ENCODE data around the gene ARIH1. TPM values are rescaled to one million over a fixed set of nuclear protein-coding genes. Genes with fewer than 3 reads are reported as not detected.

Gene ARIH1
- polyA plus RNA-seq, 1 experiment, result 90.4 TPM

DNA sequence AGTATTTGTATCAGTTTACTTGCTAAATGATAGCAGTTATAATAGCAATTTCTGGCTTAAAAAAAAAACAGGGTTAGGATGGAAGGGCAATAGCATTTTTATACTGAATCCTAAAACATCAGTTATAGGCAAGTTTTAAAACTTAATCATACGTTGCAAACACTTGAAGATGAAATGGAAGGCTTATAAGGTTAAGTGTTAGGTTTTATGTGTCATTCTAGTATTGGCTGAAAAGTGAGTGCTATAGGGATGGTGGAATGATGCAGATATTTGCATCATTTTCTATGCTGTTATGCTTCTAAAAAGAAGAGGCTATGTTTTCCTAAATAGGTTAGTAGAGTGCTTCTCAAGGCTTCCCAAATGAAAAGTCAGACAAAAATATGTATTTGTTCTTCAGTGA, 23.3 kb downstream of the ARIH1 start:
- POLR2A ChIA-PET, result no interaction called here

DNA sequence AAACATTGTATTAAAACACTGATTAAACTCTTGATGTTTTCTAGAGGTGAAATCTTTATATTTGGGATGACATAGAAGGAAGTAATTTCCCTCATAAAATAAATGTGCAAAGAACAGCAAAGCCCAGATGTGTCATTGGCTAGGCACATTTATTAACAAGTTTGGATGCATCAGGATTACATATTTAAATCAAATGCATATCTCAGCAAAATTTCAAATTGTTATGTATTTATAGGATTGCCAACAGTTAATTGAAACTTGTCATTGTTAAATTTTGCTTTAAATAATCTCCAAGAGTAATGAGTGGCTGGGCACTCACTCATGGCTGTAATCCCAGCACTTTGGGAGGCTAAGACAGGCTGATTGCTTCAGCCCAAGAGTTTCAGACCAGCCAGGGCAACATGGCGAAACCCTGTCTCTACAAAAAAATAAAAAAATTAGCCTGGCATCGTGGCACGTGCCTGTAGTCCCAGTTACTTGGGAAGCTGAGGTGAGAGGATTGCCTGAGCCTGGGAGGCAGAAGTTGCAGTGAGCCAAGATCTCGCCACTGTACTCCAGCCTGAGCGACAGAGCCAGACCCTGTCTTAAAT, 28.2 kb downstream of the ARIH1 start:
- ChIA-PET CTCF (no interaction called here), POLR2A (no interaction called here)
- no peaks in the 10 kb centered on the region for H3K27me3 ChIP-seq (ENCODE audit: control insufficient read depth, insufficient read depth, low read length)
- H3K4me3 ChIP-seq (ENCODE audit: low read depth, low read length), result no peak overlapping the region
- TF ChIP-seq, protein P1, sequence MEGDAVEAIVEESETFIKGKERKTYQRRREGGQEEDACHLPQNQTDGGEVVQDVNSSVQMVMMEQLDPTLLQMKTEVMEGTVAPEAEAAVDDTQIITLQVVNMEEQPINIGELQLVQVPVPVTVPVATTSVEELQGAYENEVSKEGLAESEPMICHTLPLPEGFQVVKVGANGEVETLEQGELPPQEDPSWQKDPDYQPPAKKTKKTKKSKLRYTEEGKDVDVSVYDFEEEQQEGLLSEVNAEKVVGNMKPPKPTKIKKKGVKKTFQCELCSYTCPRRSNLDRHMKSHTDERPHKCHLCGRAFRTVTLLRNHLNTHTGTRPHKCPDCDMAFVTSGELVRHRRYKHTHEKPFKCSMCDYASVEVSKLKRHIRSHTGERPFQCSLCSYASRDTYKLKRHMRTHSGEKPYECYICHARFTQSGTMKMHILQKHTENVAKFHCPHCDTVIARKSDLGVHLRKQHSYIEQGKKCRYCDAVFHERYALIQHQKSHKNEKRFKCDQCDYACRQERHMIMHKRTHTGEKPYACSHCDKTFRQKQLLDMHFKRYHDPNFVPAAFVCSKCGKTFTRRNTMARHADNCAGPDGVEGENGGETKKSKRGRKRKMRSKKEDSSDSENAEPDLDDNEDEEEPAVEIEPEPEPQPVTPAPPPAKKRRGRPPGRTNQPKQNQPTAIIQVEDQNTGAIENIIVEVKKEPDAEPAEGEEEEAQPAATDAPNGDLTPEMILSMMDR (IDR thresholded peaks at IDR 0.05; ENCODE audit: low read depth, low read length), result no peak
- no peak overlapping the region for H3K27ac ChIP-seq (ENCODE audit: low read depth, low read length)
- no peak for DNase-seq (ENCODE audit: low read depth, low spot score)
- no peaks in the 10 kb centered on the region for H3K9me3 ChIP-seq (ENCODE audit: control insufficient read depth, insufficient read depth, low read length)

More for the DNA sequence above, 23.3 kb downstream of the ARIH1 start:
- CTCF ChIA-PET, result interaction anchor here (0.8 to 1.1 kb wide), 2 partner anchors 11 to 103 kb away, joined by 3 to 4 read pairs; no protein-coding TSS in a partner anchor
- Histone ChIP-seq H3K27me3 (ENCODE audit: control insufficient read depth, insufficient read depth, low read length) (no peaks in the 10 kb centered on the region), H3K4me3 (ENCODE audit: low read depth, low read length) (no peak overlapping the region), H3K27ac (ENCODE audit: low read depth, low read length) (no peak overlapping the region), H3K9me3 (ENCODE audit: control insufficient read depth, insufficient read depth, low read length) (no peaks in the 10 kb centered on the region)
- DNase-seq (ENCODE audit: low read depth, low spot score), result no peak
- TF ChIP-seq, protein P1 (IDR thresholded peaks at IDR 0.05; ENCODE audit: low read depth, low read length), result no peak

DNA sequence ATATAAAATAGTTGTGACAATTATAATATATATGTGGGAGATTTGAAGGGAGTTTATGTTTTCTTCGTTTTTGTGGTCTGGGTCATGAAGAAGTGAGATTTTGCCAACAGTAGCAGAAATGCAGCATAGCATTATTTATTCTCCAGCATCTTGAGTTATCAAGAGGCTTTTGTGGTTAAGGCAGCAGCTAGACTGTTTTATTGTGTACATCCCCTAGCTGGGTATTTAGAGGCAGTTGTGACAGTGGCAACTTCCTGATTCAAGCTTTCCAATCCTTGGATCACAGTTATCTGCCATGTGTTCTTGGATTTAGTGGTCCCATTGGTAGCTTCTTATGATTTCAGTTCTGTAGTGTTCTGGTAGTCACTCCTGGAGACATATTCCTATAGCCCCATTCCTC, 29.0 kb downstream of the ARIH1 start:
- DNase-seq (ENCODE audit: low read depth, low spot score), result no peak
- Histone ChIP-seq H3K27me3 (ENCODE audit: control insufficient read depth, insufficient read depth, low read length) (no peaks in the 10 kb centered on the region), H3K9me3 (ENCODE audit: control insufficient read depth, insufficient read depth, low read length) (no peaks in the 10 kb centered on the region), H3K27ac (ENCODE audit: low read depth, low read length) (no peak overlapping the region), H3K4me3 (ENCODE audit: low read depth, low read length) (no peak overlapping the region)
- ChIA-PET POLR2A (no interaction called here), CTCF (no interaction called here)
- TF ChIP-seq, protein P1 (IDR thresholded peaks at IDR 0.05; ENCODE audit: low read depth, low read length), result no peak

DNA sequence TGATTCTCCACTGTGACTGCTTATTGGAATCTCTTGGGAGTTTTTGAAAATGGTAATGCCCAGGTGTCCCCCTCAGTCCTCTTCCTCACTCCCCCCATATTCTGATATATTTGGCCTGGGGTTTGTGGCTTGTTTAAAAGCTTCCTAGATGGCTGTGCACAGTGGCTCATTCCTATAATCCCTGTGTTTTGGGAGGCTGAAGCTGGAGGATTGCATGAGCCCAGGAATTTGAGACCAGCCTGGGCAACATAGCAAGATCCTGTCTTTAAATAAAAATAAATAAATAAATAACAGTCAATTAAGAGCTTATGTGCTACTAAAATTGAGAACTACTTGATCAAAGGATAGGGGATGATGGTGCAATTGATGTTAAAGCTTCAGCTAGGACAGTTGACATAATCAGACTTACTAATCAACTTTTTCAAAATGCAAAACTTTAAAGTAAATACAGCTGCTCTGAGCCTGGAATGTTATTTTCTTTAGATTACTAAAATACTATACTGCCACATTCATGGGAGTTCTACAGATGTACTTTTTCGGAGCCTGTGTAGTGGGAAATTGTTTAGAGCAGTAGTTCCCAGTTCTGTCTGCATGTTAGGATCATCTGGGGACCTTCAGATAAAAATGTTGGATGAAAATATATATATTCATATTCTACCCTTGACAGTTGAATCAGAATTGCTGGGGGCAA, 33.4 kb downstream of the ARIH1 start:
- H3K27me3 ChIP-seq (ENCODE audit: control insufficient read depth, insufficient read depth, low read length), result no peaks in the 10 kb centered on the region
- TF ChIP-seq, protein P1 (IDR thresholded peaks at IDR 0.05; ENCODE audit: low read depth, low read length), result no peak
- POLR2A ChIA-PET, result interaction anchor here (0.7 kb wide), 1 partner anchor 168 kb away, joined by 3 read pairs; no protein-coding TSS in a partner anchor
- CTCF ChIA-PET, result no interaction called here
- no peaks in the 10 kb centered on the region for H3K9me3 ChIP-seq (ENCODE audit: control insufficient read depth, insufficient read depth, low read length)
- no peak for DNase-seq (ENCODE audit: low read depth, low spot score)
- H3K27ac ChIP-seq (ENCODE audit: low read depth, low read length), result no peak overlapping the region
- H3K4me3 ChIP-seq (ENCODE audit: low read depth, low read length), result no peak overlapping the region

DNA sequence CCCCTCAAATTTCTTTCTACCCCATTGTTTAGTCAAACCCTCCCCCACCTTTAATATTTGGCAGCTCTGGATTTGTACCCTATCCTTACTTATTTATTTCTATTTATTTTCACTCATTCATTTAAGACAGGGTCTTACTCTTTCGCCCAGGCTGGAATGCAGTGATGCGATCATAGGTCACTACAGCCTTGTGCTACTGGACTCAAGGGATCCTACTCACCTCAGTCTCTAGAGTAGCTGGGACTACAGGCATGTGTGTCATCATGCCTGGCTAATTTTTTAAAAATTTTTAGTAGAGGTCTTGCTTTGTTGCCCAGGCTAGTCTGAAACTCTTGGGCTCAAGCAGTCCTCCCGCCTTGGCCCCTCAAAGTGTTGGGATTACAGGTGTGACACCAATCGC, 35.4 kb downstream of the ARIH1 start:
- Histone ChIP-seq H3K9me3 (ENCODE audit: control insufficient read depth, insufficient read depth, low read length) (no peaks in the 10 kb centered on the region), H3K27ac (ENCODE audit: low read depth, low read length) (no peak overlapping the region), H3K4me3 (ENCODE audit: low read depth, low read length) (no peak overlapping the region), H3K27me3 (ENCODE audit: control insufficient read depth, insufficient read depth, low read length) (no peaks in the 10 kb centered on the region)
- no peak for DNase-seq (ENCODE audit: low read depth, low spot score)
- ChIA-PET CTCF (no interaction called here), POLR2A (no interaction called here)
- TF ChIP-seq, protein P1 (IDR thresholded peaks at IDR 0.05; ENCODE audit: low read depth, low read length), result no peak

Measured in AG04450 (cell line).